K562 (cell line): Measurements from ENCODE around the gene ATXN7. TPM values are rescaled to one million over a fixed set of nuclear protein-coding genes. Genes with fewer than 3 reads are reported as not detected.

ENCODE experiments used
- ATAC-seq: fragments of 200-7000 bp; cut with Tn5 transposase; 3 replicates; pipeline ENCODE4 v1.9.1; 2020; ENCODE audit warnings: moderate library complexity
- BruUV-seq: library from RNA; stranded (reverse); fragments of 400-500 nt; replicated peaks from 2 replicates; lab custom pipeline; 2021; lab: Mats Ljungman, UMichigan
- CTCF ChIA-PET: fragments of 300-600 bp; formaldehyde crosslinking; extraction: SDS; loops from one replicate; lab custom pipeline; 2021; ENCODE audit warnings: low intra/inter-chr PET ratio; lab: Yijun Ruan, JAX
- POLR2A ChIA-PET: fragments of 300-600, 350-650 bp; sonication (Branson Sonifier 250); formaldehyde crosslinking; extraction: SDS; loops from one replicate; lab custom pipeline; 2021; ENCODE audit warnings: antibody characterized with exemption, inconsistent platforms; lab: Yijun Ruan, JAX
- DNase-seq, 4 experiments: peaks; one replicate each; pipeline versions ENCODE4 v3.0.0 to v3.0.0-alpha.2; 2011 to 2018; ENCODE audit warnings: low spot score in 3 of 4, mixed read lengths in 3 of 4; ENCODE audit errors: extremely low read depth in 1 of 4
- FAIRE-seq: peaks from 2 replicates; lab custom pipeline; 2011; peaks lifted over from hg19 to GRCh38; lab: Jason Lieb, UNC
- H2AFZ ChIP-seq: 2 replicates; pipeline ENCODE4 v1.6.0; 2011; ENCODE audit warnings: low read depth, low read length, control low read depth, inconsistent platforms
- H3K27ac ChIP-seq: fragments of 200-600 bp; 3 replicates; pipeline ENCODE4 v1.8.0; 2011; ENCODE audit warnings: low read depth, mild to moderate bottlenecking, control low read depth, inconsistent platforms, low read length, moderate library complexity, mixed read lengths; ENCODE audit errors: extremely low read depth
- H3K27me3 ChIP-seq, 2 experiments: fragments of 300-600 bp in 1 of 2; 2 replicates in 1 of 2; 3 replicates in 1 of 2; pipeline versions ENCODE4 v1.6.0 to v1.8.0; 2011; ENCODE audit warnings: inconsistent platforms in 2 of 2, low read length in 2 of 2, mild to moderate bottlenecking in 1 of 2, mixed read lengths in 1 of 2, moderate library complexity in 1 of 2; ENCODE audit not compliant: control insufficient read depth in 2 of 2, insufficient read depth in 2 of 2
- H3K36me3 ChIP-seq: fragments of 300-600 bp; 3 replicates; pipeline ENCODE4 v1.8.0; 2011; ENCODE audit warnings: mild to moderate bottlenecking, low read length, inconsistent platforms; ENCODE audit not compliant: control insufficient read depth, insufficient read depth
- H3K4me1 ChIP-seq, 2 experiments: fragments of 200-600 bp in 1 of 2; replicated peaks in 1 of 2; 2 replicates in 1 of 2; 3 replicates in 1 of 2; pipeline versions ENCODE4 v1.5.1 to v1.8.0; 2011; ENCODE audit warnings: inconsistent platforms in 2 of 2, low read length in 2 of 2, mild to moderate bottlenecking in 1 of 2, mixed read lengths in 1 of 2, moderate library complexity in 1 of 2; ENCODE audit not compliant: control insufficient read depth in 2 of 2, insufficient read depth in 2 of 2
- H3K4me2 ChIP-seq: 2 replicates; pipeline ENCODE4 v1.6.1; 2011; ENCODE audit warnings: low read length, control low read depth, inconsistent platforms, mixed read lengths; ENCODE audit not compliant: insufficient read depth
- H3K4me3 ChIP-seq: fragments of 200-600 bp; sonication (generic), shearing (Covaris generic); 2 replicates; pipeline ENCODE4 v1.5.1; 2016; ENCODE audit warnings: control low read depth, inconsistent platforms
- H3K79me2 ChIP-seq: fragments of 200-600 bp; 3 replicates; pipeline ENCODE4 v1.8.0; 2011; ENCODE audit warnings: low read length, inconsistent platforms; ENCODE audit not compliant: control insufficient read depth, insufficient read depth
- H3K9ac ChIP-seq, 2 experiments: 2 replicates each; pipeline versions ENCODE4 v1.6.0 to v1.6.1; 2011; ENCODE audit warnings: low read depth in 2 of 2, low read length in 2 of 2, control low read depth in 1 of 2, inconsistent platforms in 1 of 2, mild to moderate bottlenecking in 1 of 2, mixed read lengths in 1 of 2; ENCODE audit not compliant: insufficient read depth in 1 of 2
- H3K9me1 ChIP-seq: one replicate; pipeline ENCODE4 v1.6.0; 2011; ENCODE audit warnings: inconsistent platforms, mild to moderate bottlenecking, low read length, moderate library complexity; ENCODE audit not compliant: control insufficient read depth, insufficient read depth
- H3K9me3 ChIP-seq: replicated peaks from 2 replicates; pipeline ENCODE4 v1.5.1; 2011; ENCODE audit warnings: low read depth, low read length, inconsistent platforms; ENCODE audit not compliant: control insufficient read depth, insufficient read depth
- H4K20me1 ChIP-seq: replicated peaks from 2 replicates; pipeline ENCODE4 v1.6.1; 2011; ENCODE audit warnings: low read length, inconsistent platforms, mixed read lengths; ENCODE audit not compliant: control insufficient read depth, insufficient read depth
- CHCHD3 ChIP-seq: fragments of 250-450 bp; sonication (Bioruptor Pico); IDR thresholded peaks from 2 replicates; pipeline ENCODE4 v2.1.2; 2022; ENCODE audit warnings: mild to moderate bottlenecking
- DMBX1 ChIP-seq: fragments of 250-450 bp; sonication (Bioruptor Pico); IDR thresholded peaks from 2 replicates; pipeline ENCODE4 v1.8.0; 2022; ENCODE audit warnings: inconsistent platforms, mild to moderate bottlenecking, moderate library complexity, borderline replicate concordance
- FOXK2 ChIP-seq, 2 experiments: fragments of 450-650 bp; IDR thresholded peaks in 1 of 2; conservative IDR thresholded peaks in 1 of 2; 2 replicates each; pipeline ENCODE4 v1.6.1; 2016; ENCODE audit warnings: low read depth in 2 of 2, mild to moderate bottlenecking in 1 of 2
- HINFP ChIP-seq: fragments of 450-650 bp; conservative IDR thresholded peaks from 2 replicates; pipeline ENCODE4 v1.6.1; 2016; ENCODE audit warnings: missing genetic modification characterization, low read depth, mild to moderate bottlenecking, control low read depth, missing compliant biosample characterization
- KDM5B ChIP-seq: fragments of 200-600 bp; sonication (generic); IDR thresholded peaks from 2 replicates; pipeline ENCODE4 v1.6.1; 2012; ENCODE audit warnings: low read depth, mild to moderate bottlenecking, moderate library complexity, low read length, control low read depth, inconsistent platforms; ENCODE audit not compliant: insufficient replicate concordance
- L3MBTL2 ChIP-seq: fragments of 450-650 bp; IDR thresholded peaks from 2 replicates; pipeline ENCODE4 v1.6.1; 2016; ENCODE audit warnings: mild to moderate bottlenecking, moderate library complexity
- MED1 ChIP-seq: sonication (generic); formaldehyde crosslinking; IDR thresholded peaks from 2 replicates; pipeline ENCODE4 v1.8.1; 2023; ENCODE audit warnings: missing genetic modification reagents, borderline replicate concordance
- NELFE ChIP-seq: IDR thresholded peaks from 2 replicates; pipeline ENCODE4 v1.6.1; 2011; ENCODE audit warnings: mild to moderate bottlenecking; ENCODE audit not compliant: insufficient read depth, insufficient read length
- NUFIP1 ChIP-seq: fragments of 450-650 bp; IDR thresholded peaks from 2 replicates; pipeline ENCODE4 v1.6.1; 2018; ENCODE audit not compliant: partially characterized antibody
- POLR2B ChIP-seq: fragments of 450-650 bp; IDR thresholded peaks from 2 replicates; pipeline ENCODE4 v1.6.1; 2018; ENCODE audit warnings: low read depth; ENCODE audit not compliant: partially characterized antibody
- SIN3A ChIP-seq, 2 experiments: fragments of 150-350 bp in 1 of 2; IDR thresholded peaks; 2 replicates each; pipeline ENCODE4 v1.6.1; 2011 to 2016; ENCODE audit warnings: borderline replicate concordance in 2 of 2, low read depth in 2 of 2, low read length in 2 of 2, mild to moderate bottlenecking in 2 of 2, moderate library complexity in 2 of 2; ENCODE audit not compliant: control insufficient read depth in 1 of 2
- TFAP4 ChIP-seq: sonication (generic); formaldehyde crosslinking; IDR thresholded peaks from 2 replicates; pipeline ENCODE4 v1.8.0; 2022; ENCODE audit warnings: missing genetic modification reagents, mild to moderate bottlenecking, moderate library complexity, borderline replicate concordance
- ZBED1 ChIP-seq: IDR thresholded peaks from 2 replicates; pipeline ENCODE4 v1.6.1; 2014
- ZHX1 ChIP-seq: fragments of 150-350 bp; conservative IDR thresholded peaks from 2 replicates; pipeline ENCODE4 v1.6.1; 2014; ENCODE audit warnings: low read length
- ZNF143 ChIP-seq: sonication (generic); formaldehyde crosslinking; IDR thresholded peaks from 2 replicates; pipeline ENCODE4 v1.9.0; 2022; ENCODE audit warnings: mild to moderate bottlenecking, missing genetic modification reagents
- WGBS: fragments of 100-300 bp; shearing (Covaris generic); methylation state at CpG from one replicate; pipeline ENCODE4 v1.1.6; 2016; ENCODE audit warnings: low coverage, mixed read lengths; ENCODE audit not compliant: insufficient coverage; ENCODE audit errors: missing lambda C conversion rate; 5-methylcytosine and 5-hydroxymethylcytosine counted together
- in situ Hi-C: fragments of 300-500 bp; cut with MboI; formaldehyde crosslinking; loops from 4 replicates; pipeline ENCODE4 v1.15.0; 2018; ENCODE audit warnings: inconsistent platforms, mixed read lengths
- intact Hi-C: fragments of 100-400 bp; cut with micrococcal nuclease; formaldehyde crosslinking; loops from 2 replicates; pipeline ENCODE4 v1.14.2; 2022
- polyA plus RNA-seq, 8 experiments: library from polyadenylated mRNA; depleted of rRNA in 4 of 8; stranded (reverse) in 5 of 8; unstranded in 3 of 8; fragments of >200 nt; fragmentation: Nextera tagmentation in 2 of 8; fragmentation: Illumina TruSeq in 1 of 8; extraction: Ambion mirVana in 2 of 8; extraction: Trizol in 1 of 8; gene quantifications; 2 replicates each; pipeline versions ENCODE4 v1.2.1 to v1.2.3, GENCODE V29; 2011 to 2014; ENCODE audit warnings: inconsistent platforms in 1 of 8, missing spikeins in 1 of 8
- total RNA-seq, 7 experiments: library from RNA; depleted of rRNA in 6 of 7; stranded (reverse); fragments of >200 nt in 6 of 7; fragmentation: Illumina TruSeq in 2 of 7; extraction: Trizol in 2 of 7; gene quantifications; 2 replicates each; pipeline versions ENCODE4 v1.2.1 to v1.2.3, GENCODE V29; 2011 to 2021; ENCODE audit warnings: low replicate concordance in 1 of 7

Gene ATXN7
- total and polyA plus RNA-seq, 9 of the 15 experiments (the other 6 are each of a cell fraction or from before 2014, with no cell fraction given) = 0.41 to 9.2 (median 6.7) TPM

- peaks cover 11% of the 10 kb centered on the region for H3K79me2 ChIP-seq
- DNase-seq (no peak), ATAC-seq (no peak), FAIRE-seq (no peak)
- H3K9me3 ChIP-seq = no peaks in the 10 kb centered on the region
- no peaks in the 10 kb centered on the region for H3K9me1 ChIP-seq
- no peaks in the 10 kb centered on the region for H4K20me1 ChIP-seq
- ChIA-PET CTCF (no interaction called here), POLR2A (no interaction called here)
- in situ Hi-C loops = no loop called here
- no peak overlapping the region for H3K4me2 ChIP-seq
- peaks cover under 1 to 3% of the 10 kb centered on the region in 2 experiments; a peak in 3 of 5 replicates for H3K4me1 ChIP-seq
- no TSS peak for BruUV-seq
- H2AFZ ChIP-seq = no peak overlapping the region
- intact Hi-C loops = no loop called here
- no peak overlapping the region for H3K4me3 ChIP-seq
- WGBS = 78% methylated on average over 3 of the region's 3 CpGs
- H3K27ac ChIP-seq = no peak overlapping the region
- 0 out of 3 replicates have a peak, but pooled peaks cover 5% of the 10 kb centered on the region for H3K36me3 ChIP-seq
- H3K9ac ChIP-seq = no peak overlapping the region
- no peaks in the 10 kb centered on the region for H3K27me3 ChIP-seq
- no peak for TF ChIP-seq ZBED1
- no peak for TF ChIP-seq MED1 (CRISPR knock-in tag)
- TF ChIP-seq NELFE = no peak
- TF ChIP-seq FOXK2 (conservative IDR thresholded peaks at IDR 0.05 in 1 of 2, IDR thresholded peaks at IDR 0.05 in 1 of 2; ENCODE audit: low read depth in 2 of 2) = no peak
- TF ChIP-seq KDM5B = no peak
- no peak for TF ChIP-seq TFAP4
- TF ChIP-seq POLR2B = no peak
- no peak for TF ChIP-seq HINFP (tag)
- TF ChIP-seq ZHX1 = no peak
- no peak for TF ChIP-seq SIN3A (IDR thresholded peaks at IDR 0.05; ENCODE audit: borderline replicate concordance in 2 of 2, control insufficient read depth in 1 of 2, low read depth in 2 of 2, low read length in 2 of 2)
- TF ChIP-seq NUFIP1 = no peak
- no peak for TF ChIP-seq ZNF143
- no peak for TF ChIP-seq L3MBTL2
- no peak for TF ChIP-seq CHCHD3 (CRISPR knock-in tag)
- no peak for TF ChIP-seq DMBX1 (CRISPR knock-in tag)
These were observed 95.5 kb downstream of the ATXN7 start for GRCh38 chr3:63959146-63959545.
